ENCODE measurements around the gene UST. TPM values are rescaled to one million over a fixed set of nuclear protein-coding genes. Genes with fewer than 3 reads are reported as not detected.

The UST gene
- total RNA-seq, 2 experiments from 2014 or later: 0.29 to 0.50 TPM

DNA sequence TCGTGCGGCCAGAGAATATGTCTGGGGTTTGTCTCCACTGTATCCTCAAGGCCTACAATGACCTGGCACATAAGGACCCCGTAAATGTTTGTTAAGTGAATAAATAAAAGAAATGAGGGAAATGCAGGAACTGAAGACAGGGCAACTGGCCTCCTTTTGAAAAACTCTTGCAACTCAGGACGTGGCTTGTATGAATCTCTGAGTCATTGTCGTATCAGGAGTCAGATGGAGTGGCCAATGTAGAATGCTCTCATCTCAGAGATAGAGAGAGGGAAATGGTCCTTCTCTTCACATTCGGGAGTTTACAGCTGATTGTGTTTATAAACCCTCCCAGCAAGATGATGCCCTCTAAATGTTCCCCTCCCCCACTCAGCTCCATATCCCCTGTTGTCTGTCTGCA is 57.1 kb downstream of the UST start:
- DNase-seq: no peak
- no peaks in the 10 kb centered on the region for H3K36me3 Mint-ChIP-seq (ENCODE audit: low read depth)
- ChIA-PET CTCF (no interaction called here), POLR2A (no interaction called here)
- peaks cover 9% of the 10 kb centered on the region for H3K27me3 Mint-ChIP-seq
- H3K4me1 Mint-ChIP-seq: no peaks in the 10 kb centered on the region
- no peak overlapping the region for H3K27ac Mint-ChIP-seq
- no peaks in the 10 kb centered on the region for H3K9me3 Mint-ChIP-seq
- H3K4me3 Mint-ChIP-seq: no peak overlapping the region

DNA sequence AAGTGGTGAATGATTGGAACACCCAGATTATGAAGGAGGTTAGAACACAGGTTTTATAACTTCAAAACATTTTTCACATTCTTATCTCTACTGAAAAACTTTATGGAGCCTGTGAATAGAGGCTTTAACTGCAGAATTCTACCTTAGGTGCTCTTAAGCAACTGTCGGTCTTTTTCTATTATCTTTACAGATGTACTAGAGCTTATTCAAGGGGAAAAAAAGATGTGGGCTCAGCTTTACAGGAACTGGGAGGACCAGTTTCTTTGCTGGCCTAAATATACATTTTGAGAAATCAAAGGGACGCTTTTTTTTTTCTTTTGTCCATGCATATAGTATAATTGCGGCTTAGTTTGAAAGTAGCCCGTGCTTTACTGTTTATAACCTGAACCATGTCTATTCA is 58.9 kb downstream of the UST start:
- Mint-ChIP-seq H3K4me3 (no peak overlapping the region), H3K9me3 (no peaks in the 10 kb centered on the region), H3K4me1 (no peaks in the 10 kb centered on the region), H3K36me3 (ENCODE audit: low read depth) (no peaks in the 10 kb centered on the region), H3K27me3 (peaks cover 5% of the 10 kb centered on the region), H3K27ac (no peak overlapping the region)
- ChIA-PET CTCF (no interaction called here), POLR2A (no interaction called here)
- no peak for DNase-seq

DNA sequence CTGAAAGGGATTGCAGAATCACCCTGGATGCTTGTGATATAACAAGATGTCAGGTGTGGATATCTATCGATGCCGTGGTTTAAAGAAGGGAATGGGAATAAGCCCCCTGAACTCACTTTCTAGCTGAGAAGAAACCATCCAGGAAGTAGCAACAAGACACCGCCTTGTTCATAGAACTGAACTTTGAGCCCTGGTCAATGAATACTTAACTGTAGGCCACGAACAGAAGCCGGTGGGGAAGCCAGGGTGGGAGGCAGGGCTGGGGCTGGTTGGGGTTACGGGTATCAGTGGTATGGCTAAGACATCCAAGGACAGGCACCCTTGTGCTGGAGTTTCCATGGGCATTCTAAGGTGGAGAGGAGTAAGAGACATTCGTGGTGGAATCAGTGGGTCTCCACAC is 61.0 kb downstream of the UST start:
- POLR2A ChIA-PET: no interaction called here
- CTCF ChIA-PET: no interaction called here
- no peaks in the 10 kb centered on the region for H3K4me1 Mint-ChIP-seq
- H3K9me3 Mint-ChIP-seq: no peaks in the 10 kb centered on the region
- no peaks in the 10 kb centered on the region for H3K36me3 Mint-ChIP-seq (ENCODE audit: low read depth)
- H3K27ac Mint-ChIP-seq: no peak overlapping the region
- H3K27me3 Mint-ChIP-seq: peaks cover 1% of the 10 kb centered on the region
- DNase-seq: no peak
- H3K4me3 Mint-ChIP-seq: no peak overlapping the region

DNA sequence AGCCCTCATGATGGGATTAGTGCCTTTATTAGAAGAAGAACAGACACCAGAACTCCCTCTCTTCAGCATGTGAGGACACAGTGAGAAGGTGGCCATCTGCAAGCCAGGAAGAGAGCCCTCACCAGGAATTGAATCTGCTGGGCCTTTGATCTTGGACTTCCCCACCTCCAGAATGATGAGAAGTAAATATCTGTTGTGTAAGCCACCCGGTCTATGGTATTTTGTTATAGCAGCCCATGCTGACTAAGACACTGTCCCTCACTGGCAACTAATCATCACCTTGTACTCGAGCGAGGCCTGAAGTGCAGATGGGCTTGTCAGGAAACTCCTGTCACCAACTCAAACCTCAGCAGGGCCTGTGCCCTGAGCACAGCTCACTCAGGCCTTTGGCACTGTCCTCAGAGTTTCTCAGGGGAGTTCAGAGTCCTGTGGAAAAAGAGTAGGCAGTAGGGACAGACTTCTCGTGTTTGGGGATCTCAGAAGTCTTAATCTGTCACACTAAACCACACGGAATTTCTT is 62.0 kb downstream of the UST start:
- POLR2A ChIA-PET: no interaction called here
- CTCF ChIA-PET: interaction anchor here (0.7 kb wide), 1 partner anchor 111 kb away, joined by 4 read pairs; no protein-coding TSS in a partner anchor
- Mint-ChIP-seq H3K27me3 (peaks cover 1% of the 10 kb centered on the region), H3K27ac (no peak overlapping the region), H3K9me3 (no peaks in the 10 kb centered on the region), H3K4me1 (no peaks in the 10 kb centered on the region), H3K36me3 (ENCODE audit: low read depth) (no peaks in the 10 kb centered on the region), H3K4me3 (no peak overlapping the region)
- no peak for DNase-seq

DNA sequence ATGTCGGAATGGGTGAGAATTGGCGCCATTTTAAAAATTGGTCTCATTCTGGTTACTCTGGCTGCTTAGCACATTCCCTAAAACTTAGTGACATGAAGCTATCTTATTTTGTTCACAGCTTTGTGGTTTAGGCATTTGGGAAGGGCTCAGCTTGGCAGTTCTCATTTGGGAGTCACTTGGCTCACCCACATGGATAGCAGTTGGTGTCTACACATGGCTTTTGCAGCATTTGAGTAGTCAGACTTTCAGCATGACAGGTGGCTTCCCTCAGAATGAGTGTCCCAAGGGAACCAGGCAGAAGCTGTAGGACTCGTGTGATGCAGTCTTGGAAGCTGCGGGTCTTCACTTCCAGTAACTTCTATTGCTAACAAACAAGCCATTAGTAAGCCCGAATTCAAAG is 64.6 kb downstream of the UST start:
- Mint-ChIP-seq H3K27me3 (no peaks in the 10 kb centered on the region), H3K9me3 (peaks cover 5% of the 10 kb centered on the region), H3K4me3 (no peak overlapping the region), H3K27ac (no peak overlapping the region), H3K36me3 (ENCODE audit: low read depth) (no peaks in the 10 kb centered on the region), H3K4me1 (no peaks in the 10 kb centered on the region)
- ChIA-PET POLR2A (no interaction called here), CTCF (no interaction called here)
- DNase-seq: no peak

DNA sequence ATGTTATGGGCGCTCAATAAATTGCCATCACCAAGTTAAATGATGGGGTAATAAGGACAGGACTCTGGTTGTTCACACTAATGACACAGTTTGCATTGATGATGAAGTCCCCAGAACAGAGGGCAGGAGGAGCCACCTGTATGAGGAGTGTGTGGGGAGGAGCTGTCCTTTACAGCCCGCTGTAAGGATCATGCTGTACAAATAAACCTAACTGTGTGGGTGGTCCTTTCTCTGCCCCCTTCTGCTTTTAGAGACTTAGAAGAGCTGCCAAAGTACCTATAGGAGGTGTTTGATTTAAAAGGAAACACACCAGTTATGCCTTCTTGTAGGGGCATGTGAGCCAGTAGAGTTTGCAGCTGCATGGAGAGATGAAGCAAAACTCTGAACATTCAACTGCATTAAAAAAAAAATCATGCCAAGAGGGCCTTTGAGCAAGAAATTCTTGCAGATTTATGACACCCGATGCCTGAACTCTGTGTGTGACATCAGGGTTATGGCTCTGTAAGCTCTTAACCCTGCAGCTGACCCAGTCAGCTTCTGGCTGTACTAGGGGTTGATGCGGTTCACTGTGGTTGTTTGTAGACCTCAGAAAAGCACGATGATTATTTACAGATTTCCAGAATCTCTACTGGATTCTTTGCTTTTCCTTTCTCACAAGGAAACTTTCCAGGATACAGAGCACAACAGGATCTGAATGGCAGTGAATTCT is 67.4 kb downstream of the UST start:
- H3K27ac Mint-ChIP-seq: no peak overlapping the region
- H3K36me3 Mint-ChIP-seq (ENCODE audit: low read depth): no peaks in the 10 kb centered on the region
- H3K9me3 Mint-ChIP-seq: peaks cover 5% of the 10 kb centered on the region
- CTCF ChIA-PET: no interaction called here
- no peak for DNase-seq
- no peaks in the 10 kb centered on the region for H3K27me3 Mint-ChIP-seq
- no peak overlapping the region for H3K4me3 Mint-ChIP-seq
- POLR2A ChIA-PET: no interaction called here
- no peaks in the 10 kb centered on the region for H3K4me1 Mint-ChIP-seq

DNA sequence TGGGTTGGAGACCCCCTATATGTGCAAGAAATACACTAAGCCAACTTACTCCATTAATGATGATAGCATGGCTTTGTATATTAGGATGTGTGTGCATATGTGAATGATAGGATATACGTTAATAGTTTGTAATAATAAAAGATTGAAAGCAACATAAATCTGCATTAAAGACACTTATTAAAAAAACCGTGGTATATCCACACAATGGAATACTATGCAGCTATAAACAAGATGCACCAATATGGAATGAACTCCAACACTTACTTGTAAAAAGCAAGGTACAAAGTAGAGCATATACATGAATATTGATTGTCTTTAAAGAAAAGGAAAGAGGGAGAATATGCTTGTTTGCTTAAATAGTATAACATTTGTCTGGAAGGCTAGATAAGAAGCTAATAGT is 68.0 kb downstream of the UST start:
- no peaks in the 10 kb centered on the region for H3K36me3 Mint-ChIP-seq (ENCODE audit: low read depth)
- ChIA-PET CTCF (no interaction called here), POLR2A (no interaction called here)
- peaks cover 5% of the 10 kb centered on the region for H3K9me3 Mint-ChIP-seq
- no peaks in the 10 kb centered on the region for H3K4me1 Mint-ChIP-seq
- no peak overlapping the region for H3K4me3 Mint-ChIP-seq
- DNase-seq: no peak
- no peaks in the 10 kb centered on the region for H3K27me3 Mint-ChIP-seq
- H3K27ac Mint-ChIP-seq: no peak overlapping the region

DNA sequence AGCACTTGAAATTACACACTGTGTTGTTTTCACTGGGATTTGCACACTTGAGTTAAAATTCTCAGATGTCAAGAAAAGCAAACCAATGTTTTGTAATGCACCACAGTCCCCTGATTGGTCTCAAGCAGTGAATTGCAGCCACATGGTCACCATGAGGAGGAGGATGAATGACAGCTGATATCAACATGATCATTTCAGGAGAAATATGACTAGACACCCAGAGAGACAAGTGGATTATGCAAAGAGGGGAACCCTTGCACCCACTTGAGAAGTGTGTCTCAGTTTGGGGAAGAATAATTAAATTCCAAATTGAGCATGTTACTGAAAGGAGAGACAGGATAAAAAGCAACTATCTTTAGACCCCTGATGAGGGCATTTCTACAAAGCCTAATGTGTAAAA is 69.3 kb downstream of the UST start:
- no peak overlapping the region for H3K4me3 Mint-ChIP-seq
- no peaks in the 10 kb centered on the region for H3K4me1 Mint-ChIP-seq
- H3K27ac Mint-ChIP-seq: no peak overlapping the region
- peaks cover 5% of the 10 kb centered on the region for H3K9me3 Mint-ChIP-seq
- DNase-seq: no peak
- CTCF ChIA-PET: no interaction called here
- POLR2A ChIA-PET: no interaction called here
- H3K27me3 Mint-ChIP-seq: no peaks in the 10 kb centered on the region
- H3K36me3 Mint-ChIP-seq (ENCODE audit: low read depth): no peaks in the 10 kb centered on the region

DNA sequence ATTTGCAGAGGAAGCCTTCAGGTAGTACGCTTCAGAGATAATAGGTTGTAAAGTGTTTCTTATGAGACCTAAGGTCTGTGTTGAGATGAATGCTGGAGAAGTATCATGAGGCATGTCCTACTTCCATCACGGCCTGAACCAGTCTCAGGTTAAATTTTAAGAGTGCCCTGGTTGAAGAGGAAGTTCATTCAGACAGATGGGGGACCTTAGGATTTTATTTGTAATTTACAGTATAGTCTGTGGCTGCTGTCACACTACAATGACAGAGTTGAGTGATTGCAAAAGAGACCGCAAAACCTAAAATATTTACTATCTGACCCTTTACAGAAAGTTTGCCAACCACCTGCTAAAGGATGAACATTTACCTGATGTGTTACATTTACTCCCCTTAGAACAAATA is 70.9 kb downstream of the UST start:
- DNase-seq: no peak
- Mint-ChIP-seq H3K27ac (no peak overlapping the region), H3K4me3 (no peak overlapping the region)

DNA sequence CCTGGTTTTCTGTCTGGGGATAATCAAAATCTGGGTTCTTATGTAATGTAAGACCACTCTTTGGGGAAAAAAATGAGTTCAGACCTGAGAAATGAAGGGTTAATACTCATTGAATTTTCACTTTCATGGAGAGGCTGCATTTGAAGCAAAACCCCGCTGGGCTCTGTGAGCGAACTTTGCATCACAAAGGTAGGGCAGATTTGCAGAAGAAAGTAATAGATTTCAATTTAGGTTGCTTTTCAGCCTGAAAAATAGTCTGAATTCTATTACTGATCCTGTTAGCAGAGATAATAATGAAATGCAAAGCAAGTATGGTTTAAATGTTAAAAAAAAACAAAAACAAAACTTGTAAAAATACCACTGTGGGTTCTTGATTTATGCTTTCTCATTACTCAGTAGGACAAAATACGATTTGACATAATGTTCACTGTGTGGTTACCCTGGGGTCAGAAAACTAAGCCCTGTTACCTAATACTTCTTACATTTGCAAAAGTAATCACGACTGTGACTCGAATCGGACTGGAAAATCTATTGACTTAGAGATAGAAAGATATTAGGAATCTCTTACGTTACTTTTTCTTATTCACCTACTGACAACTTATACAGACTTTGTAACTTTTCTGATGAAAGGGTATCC is 72.2 kb downstream of the UST start:
- H3K27ac Mint-ChIP-seq: no peak overlapping the region
- CTCF ChIA-PET: no interaction called here
- POLR2A ChIA-PET: no interaction called here
- no peak for DNase-seq
- no peaks in the 10 kb centered on the region for H3K36me3 Mint-ChIP-seq (ENCODE audit: low read depth)
- peaks cover 5% of the 10 kb centered on the region for H3K9me3 Mint-ChIP-seq
- no peaks in the 10 kb centered on the region for H3K4me1 Mint-ChIP-seq
- peaks cover 11% of the 10 kb centered on the region for H3K27me3 Mint-ChIP-seq
- H3K4me3 Mint-ChIP-seq: no peak overlapping the region

More for the DNA sequence above, 70.9 kb downstream of the UST start:
- ChIA-PET POLR2A (no interaction called here), CTCF (no interaction called here)
- H3K36me3 Mint-ChIP-seq (ENCODE audit: low read depth): no peaks in the 10 kb centered on the region
- peaks cover 5% of the 10 kb centered on the region for H3K9me3 Mint-ChIP-seq
- H3K4me1 Mint-ChIP-seq: no peaks in the 10 kb centered on the region
- peaks cover 5% of the 10 kb centered on the region for H3K27me3 Mint-ChIP-seq

DNA sequence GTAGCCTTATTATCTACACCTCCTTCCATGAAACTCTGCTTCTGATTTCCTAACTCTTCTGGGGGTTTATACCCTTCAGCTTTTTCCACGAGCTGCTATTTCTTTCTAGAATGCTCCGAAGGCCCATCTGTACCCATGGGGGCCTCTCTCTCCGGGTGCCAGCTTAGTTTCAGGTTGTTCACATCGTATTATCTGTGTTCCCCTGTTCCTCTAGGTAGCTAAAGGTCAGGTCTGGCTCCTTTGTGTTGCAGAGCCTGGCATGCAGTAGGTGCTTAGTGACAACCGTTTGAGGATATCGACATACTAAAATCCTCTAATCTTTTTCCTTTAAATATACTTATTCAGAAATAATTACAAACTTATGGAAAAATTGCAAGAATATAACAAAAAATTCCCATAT is 73.0 kb downstream of the UST start:
- H3K27ac Mint-ChIP-seq: no peak overlapping the region
- no peaks in the 10 kb centered on the region for H3K36me3 Mint-ChIP-seq (ENCODE audit: low read depth)
- H3K4me3 Mint-ChIP-seq: no peak overlapping the region
- CTCF ChIA-PET: no interaction called here
- H3K4me1 Mint-ChIP-seq: no peaks in the 10 kb centered on the region
- peaks cover 4% of the 10 kb centered on the region for H3K9me3 Mint-ChIP-seq
- POLR2A ChIA-PET: no interaction called here
- H3K27me3 Mint-ChIP-seq: peaks cover 12% of the 10 kb centered on the region
- no peak for DNase-seq

DNA sequence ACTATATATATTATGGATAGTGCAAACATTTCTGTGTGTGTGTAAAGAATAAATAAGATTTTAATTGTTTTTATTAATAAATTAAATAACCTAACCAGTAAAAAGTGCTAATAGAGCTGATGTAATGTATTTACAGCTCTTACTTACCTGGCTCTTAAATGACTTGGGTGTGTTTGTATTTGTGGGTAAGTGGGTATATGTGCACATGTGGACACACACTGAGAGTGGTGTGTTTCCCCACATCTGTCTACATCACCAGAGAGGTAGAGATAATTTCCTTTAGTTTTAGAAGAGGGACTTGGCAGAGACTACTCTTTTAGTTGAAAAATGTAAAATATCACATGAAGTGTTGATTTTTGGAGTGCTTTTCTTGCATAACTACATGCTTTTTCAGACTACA is 76.0 kb downstream of the UST start:
- peaks cover 14% of the 10 kb centered on the region for H3K27me3 Mint-ChIP-seq
- no peak overlapping the region for H3K4me3 Mint-ChIP-seq
- ChIA-PET CTCF (no interaction called here), POLR2A (no interaction called here)
- no peaks in the 10 kb centered on the region for H3K36me3 Mint-ChIP-seq (ENCODE audit: low read depth)
- H3K9me3 Mint-ChIP-seq: peaks cover 3% of the 10 kb centered on the region
- no peak for DNase-seq
- H3K27ac Mint-ChIP-seq: no peak overlapping the region
- H3K4me1 Mint-ChIP-seq: no peaks in the 10 kb centered on the region

DNA sequence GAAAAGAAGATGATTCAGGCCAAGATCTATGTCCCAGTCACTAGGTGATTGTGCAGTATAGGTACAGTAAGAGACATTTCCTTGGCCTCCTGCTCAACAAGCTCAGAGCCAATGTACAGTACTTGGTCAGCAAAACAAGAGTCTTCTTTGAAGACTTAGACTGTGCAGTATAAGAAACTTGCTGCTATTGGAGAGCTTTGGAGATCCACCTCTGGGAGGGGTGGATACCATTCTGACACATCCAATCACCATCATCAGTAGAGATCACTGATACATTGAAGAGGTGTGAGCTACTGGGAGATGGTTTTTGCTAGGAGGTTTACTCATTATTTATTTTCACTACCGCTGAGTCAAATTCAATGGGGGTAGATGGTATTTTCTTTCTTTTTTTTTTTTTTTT is 77.5 kb downstream of the UST start:
- no peak for DNase-seq
- H3K9me3 Mint-ChIP-seq: peaks cover 3% of the 10 kb centered on the region
- H3K27me3 Mint-ChIP-seq: peaks cover 14% of the 10 kb centered on the region
- no peaks in the 10 kb centered on the region for H3K36me3 Mint-ChIP-seq (ENCODE audit: low read depth)
- no peaks in the 10 kb centered on the region for H3K4me1 Mint-ChIP-seq
- no peak overlapping the region for H3K4me3 Mint-ChIP-seq
- H3K27ac Mint-ChIP-seq: no peak overlapping the region
- ChIA-PET CTCF (no interaction called here), POLR2A (no interaction called here)

DNA sequence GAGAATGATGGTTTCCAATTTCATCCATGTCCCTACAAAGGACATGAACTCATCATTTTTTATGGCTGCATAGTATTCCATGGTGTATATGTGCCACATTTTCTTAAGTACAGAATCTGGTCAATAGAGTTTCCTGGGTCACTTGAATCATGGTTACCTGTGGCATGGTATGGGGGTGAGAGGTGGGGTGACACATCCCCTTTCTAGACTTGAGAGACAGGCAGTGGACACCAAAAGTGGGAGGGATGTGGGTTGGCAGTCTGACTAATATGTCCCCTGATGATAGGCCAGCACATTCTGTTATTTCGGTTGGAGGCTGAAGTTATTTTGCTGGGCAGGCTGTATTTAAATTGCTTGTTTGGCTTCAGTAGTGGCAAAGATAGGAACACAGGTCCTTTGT is 78.1 kb downstream of the UST start:
- CTCF ChIA-PET: interaction anchor here (1.0 kb wide), 1 partner anchor 11 kb away, joined by 4 read pairs; no protein-coding TSS in a partner anchor
- Mint-ChIP-seq H3K27me3 (peaks cover 14% of the 10 kb centered on the region), H3K27ac (no peak overlapping the region), H3K9me3 (peaks cover 3% of the 10 kb centered on the region), H3K36me3 (ENCODE audit: low read depth) (no peaks in the 10 kb centered on the region), H3K4me3 (no peak overlapping the region), H3K4me1 (peaks cover 3% of the 10 kb centered on the region)
- DNase-seq: no peak
- POLR2A ChIA-PET: no interaction called here
